Mucosa of rectum (tissue), 2 donors: ENCODE data around the gene TMEM233.
"Not testable (repeated sequence)": the region's sequence is repeated elsewhere in the genome, so short reads cannot be mapped to it uniquely, and the experiment has no call there.

ENCODE experiments used
- H3K27ac ChIP-seq, 2 donors: one replicate each; pipeline ENCODE4 v1.7.0; 2013; ENCODE audit warnings: inconsistent platforms in 2 of 2, low read depth in 2 of 2, low read length in 2 of 2
- H3K27me3 ChIP-seq, 2 donors: one replicate each; pipeline ENCODE4 v1.7.0; 2013; ENCODE audit warnings: low read length in 2 of 2; ENCODE audit not compliant: control insufficient read depth in 2 of 2, insufficient read depth in 2 of 2
- H3K36me3 ChIP-seq, 2 donors: one replicate each; pipeline ENCODE4 v1.7.0; 2013; ENCODE audit warnings: low read length in 2 of 2; ENCODE audit not compliant: control insufficient read depth in 2 of 2, insufficient read depth in 2 of 2
- H3K4me1 ChIP-seq, 2 donors: one replicate each; pipeline ENCODE4 v1.7.0; 2013; ENCODE audit warnings: low read length in 2 of 2, mild to moderate bottlenecking in 1 of 2; ENCODE audit not compliant: control insufficient read depth in 2 of 2, insufficient read depth in 2 of 2
- H3K4me3 ChIP-seq, 2 donors: one replicate each; pipeline ENCODE4 v1.7.0; 2013; ENCODE audit warnings: low read length in 2 of 2
- H3K9ac ChIP-seq, 2 donors: one replicate each; pipeline ENCODE4 v1.7.0; 2013; ENCODE audit warnings: low read length in 2 of 2, low read depth in 1 of 2, mild to moderate bottlenecking in 1 of 2
- H3K9me3 ChIP-seq, 2 donors: one replicate each; pipeline ENCODE4 v1.7.0; 2013; ENCODE audit warnings: low read length in 2 of 2; ENCODE audit not compliant: control insufficient read depth in 2 of 2
- donor health status: healthy.
- donor health status: Normal muscosa, but diverticular disease.

Gene TMEM233

DNA sequence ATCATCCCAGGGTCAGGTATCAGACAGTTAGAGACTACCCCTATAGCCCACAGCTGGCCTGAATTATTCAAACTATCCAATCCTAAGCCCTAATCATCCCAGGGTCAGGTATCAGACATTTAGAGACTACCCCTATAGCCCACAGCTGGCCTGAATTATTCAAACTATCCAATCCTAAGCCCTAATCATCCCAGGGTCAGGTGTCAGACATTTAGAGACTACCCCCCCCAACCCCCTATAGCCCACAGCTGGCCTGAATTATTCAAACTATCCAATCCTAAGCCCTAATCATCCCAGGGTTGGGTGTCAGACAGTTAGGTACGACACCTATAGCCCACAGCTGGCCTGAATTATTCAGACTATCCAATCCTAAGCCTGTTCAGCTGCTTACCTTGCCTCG, 63.4 kb downstream of the TMEM233 start:
- not testable (repeated sequence) for H3K4me1 ChIP-seq

DNA sequence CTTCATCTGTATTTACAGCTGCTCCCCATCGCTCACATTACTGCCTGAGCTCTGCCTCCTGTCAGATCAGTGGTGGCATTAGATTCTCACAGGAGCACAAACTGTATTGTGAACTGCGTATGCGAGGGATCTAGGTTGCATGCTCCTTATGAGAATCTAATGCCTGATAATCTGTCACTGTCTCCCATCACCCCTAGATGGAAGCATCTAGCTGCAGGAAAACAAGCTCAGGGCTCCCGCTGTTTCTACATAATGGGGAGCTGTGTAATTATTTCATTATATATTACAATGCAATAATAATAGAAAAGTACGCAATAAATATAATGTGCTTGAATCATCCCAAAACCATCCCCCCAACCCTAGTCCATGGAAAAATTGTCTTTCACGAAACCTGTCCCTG, 64.6 kb downstream of the TMEM233 start:
- H3K4me3 ChIP-seq, H3K9ac ChIP-seq: not testable (repeated sequence)

More for the DNA sequence above, 63.4 kb downstream of the TMEM233 start:
- H3K27ac ChIP-seq, H3K9ac ChIP-seq, H3K36me3 ChIP-seq, H3K4me3 ChIP-seq, H3K9me3 ChIP-seq, H3K27me3 ChIP-seq: not testable (repeated sequence)

GRCh38 chr12:119659289-119659897, 65.8 kb downstream of the TMEM233 start:
- Histone ChIP-seq H3K9me3 (no peaks in the 10 kb centered on the region), H3K36me3 (no peaks in the 10 kb centered on the region), H3K4me1 (no peaks in the 10 kb centered on the region)

More for the DNA sequence above, 64.6 kb downstream of the TMEM233 start:
- not testable (repeated sequence) for H3K9me3 ChIP-seq, H3K36me3 ChIP-seq, H3K4me1 ChIP-seq, H3K27ac ChIP-seq, H3K27me3 ChIP-seq

GRCh38 chr12:119660076-119660475, 66.5 kb downstream of the TMEM233 start:
- peak overlapping the region in 1 of 2 donors; percentile 38 for H3K27ac ChIP-seq
- no peaks in the 10 kb centered on the region for H3K9me3 ChIP-seq
- H3K4me3 ChIP-seq: no peak overlapping the region
- no peaks in the 10 kb centered on the region for H3K27me3 ChIP-seq
- no peak overlapping the region for H3K9ac ChIP-seq
- H3K36me3 ChIP-seq: no peaks in the 10 kb centered on the region
- H3K4me1 ChIP-seq: no peaks in the 10 kb centered on the region

More at GRCh38 chr12:119659289-119659897, 65.8 kb downstream of the TMEM233 start:
- H3K27ac ChIP-seq: peak overlapping the region in 1 of 2 donors; percentile 38
- H3K4me3 ChIP-seq: no peak overlapping the region
- H3K9ac ChIP-seq: no peak overlapping the region
- H3K27me3 ChIP-seq: no peaks in the 10 kb centered on the region

GRCh38 chr12:119661882-119662281, 68.3 kb downstream of the TMEM233 start:
- Histone ChIP-seq H3K27ac (no peak overlapping the region), H3K4me1 (peaks cover 1 to 2% of the 10 kb centered on the region in 2 donors), H3K9me3 (no peaks in the 10 kb centered on the region), H3K9ac (no peak overlapping the region), H3K4me3 (no peak overlapping the region), H3K27me3 (no peaks in the 10 kb centered on the region), H3K36me3 (no peaks in the 10 kb centered on the region)

DNA sequence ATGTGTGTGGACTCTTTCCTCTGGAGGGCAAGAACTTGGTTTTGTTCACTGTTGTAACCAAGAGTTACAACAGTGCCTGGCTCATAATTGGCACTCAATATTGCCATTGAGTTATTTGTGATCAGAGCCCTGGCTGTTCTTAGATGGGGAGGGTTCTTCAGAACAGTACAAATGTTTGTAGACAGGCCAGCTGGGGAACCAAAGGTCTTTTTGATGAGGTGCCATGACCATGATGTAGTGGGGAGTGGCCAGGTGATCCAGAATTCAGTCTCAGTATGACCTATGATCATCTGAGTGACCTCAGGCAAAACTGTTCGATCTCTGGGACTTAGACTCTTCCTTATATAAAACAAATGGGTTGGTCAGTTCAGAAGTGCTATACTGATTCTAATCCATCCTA, 71.1 kb downstream of the TMEM233 start:
- Histone ChIP-seq H3K9ac (no peak overlapping the region), H3K36me3 (no peaks in the 10 kb centered on the region), H3K27ac (no peak overlapping the region), H3K9me3 (no peaks in the 10 kb centered on the region), H3K4me3 (no peak overlapping the region), H3K4me1 (peaks cover 8 to 12% of the 10 kb centered on the region in 2 donors), H3K27me3 (no peaks in the 10 kb centered on the region)

DNA sequence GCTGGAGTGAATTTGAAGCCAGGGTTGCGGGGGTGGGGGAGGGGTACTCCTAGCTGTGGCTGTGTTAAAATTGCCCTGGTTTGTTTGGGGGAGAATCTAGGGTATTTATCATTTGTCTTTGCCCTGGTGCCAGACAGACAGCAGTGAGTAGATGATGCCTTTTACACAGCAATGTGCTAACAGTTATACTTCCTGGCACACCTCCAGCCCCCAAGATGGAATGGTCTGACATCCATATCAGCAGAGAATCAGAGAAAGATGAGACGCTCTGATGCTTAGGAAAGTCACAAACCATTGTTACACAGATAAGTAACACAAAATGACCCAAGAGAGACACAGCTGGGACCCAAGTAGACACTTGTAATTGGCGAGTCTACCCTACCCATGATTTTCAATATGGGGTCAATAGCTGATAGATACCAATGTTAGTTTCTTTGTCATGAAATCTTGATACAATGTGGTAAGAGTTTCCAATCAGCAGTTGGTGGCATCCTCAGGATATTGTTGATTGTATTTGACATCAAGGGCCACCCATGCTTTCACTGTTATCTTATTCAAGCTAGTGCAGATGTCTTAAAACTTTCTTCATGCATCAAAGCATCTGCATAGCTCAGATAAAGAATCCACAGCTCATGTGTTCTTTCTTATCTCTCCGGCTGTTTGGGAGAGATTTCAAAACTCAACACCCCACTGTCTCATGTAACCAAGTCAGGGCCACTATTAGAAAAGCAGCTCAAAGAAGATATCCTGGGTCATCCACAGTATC, 71.8 kb downstream of the TMEM233 start:
- H3K27me3 ChIP-seq: no peaks in the 10 kb centered on the region
- no peaks in the 10 kb centered on the region for H3K36me3 ChIP-seq
- no peak overlapping the region for H3K4me3 ChIP-seq
- H3K9me3 ChIP-seq: no peaks in the 10 kb centered on the region
- H3K27ac ChIP-seq: no peak overlapping the region
- no peak overlapping the region for H3K9ac ChIP-seq
- peaks cover 12 to 19% of the 10 kb centered on the region in 2 donors for H3K4me1 ChIP-seq

DNA sequence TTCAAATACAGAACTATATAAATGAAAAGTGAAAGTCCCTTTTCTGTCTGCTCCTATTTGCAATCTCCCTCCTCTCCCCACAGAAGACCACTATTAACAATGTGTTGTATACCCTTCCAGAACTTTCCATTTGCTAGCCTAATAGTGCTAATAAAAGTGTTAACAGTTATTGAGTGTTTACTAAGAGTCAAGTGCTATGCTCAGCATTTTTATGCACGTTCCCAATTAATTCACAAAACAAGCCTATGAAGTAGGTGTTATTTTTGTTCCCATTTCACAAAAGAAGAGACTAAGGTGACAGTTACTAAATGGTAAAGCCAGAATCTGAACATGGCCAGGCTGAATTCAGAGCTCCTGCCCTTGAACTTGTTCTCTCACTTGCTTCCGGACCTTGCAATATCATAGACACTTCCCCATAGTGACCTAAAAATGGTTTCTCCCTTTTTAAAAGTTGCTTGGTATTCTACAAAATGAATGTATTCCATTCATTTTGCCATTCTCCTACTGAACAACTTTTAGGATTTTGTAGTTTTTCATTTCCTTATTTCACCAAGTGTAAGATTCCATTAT, 72.7 kb downstream of the TMEM233 start:
- H3K9me3 ChIP-seq: no peaks in the 10 kb centered on the region
- H3K36me3 ChIP-seq: peaks cover 0 to 3% of the 10 kb centered on the region in 2 donors

GRCh38 chr12:119666900-119667576, 73.5 kb downstream of the TMEM233 start:
- Histone ChIP-seq H3K4me3 (peak overlapping the region; percentile 96 to 99), H3K27me3 (no peaks in the 10 kb centered on the region), H3K27ac (peak overlapping the region in 1 of 2 donors; percentile 100), H3K9me3 (no peaks in the 10 kb centered on the region), H3K9ac (peak overlapping the region; percentile 54 to 100), H3K4me1 (peaks cover 17 to 32% of the 10 kb centered on the region in 2 donors), H3K36me3 (peaks cover under 1 to 6% of the 10 kb centered on the region in 2 donors)

More for the DNA sequence above, 72.7 kb downstream of the TMEM233 start:
- Histone ChIP-seq H3K27ac (no peak overlapping the region), H3K9ac (no peak overlapping the region), H3K4me1 (peaks cover 16 to 26% of the 10 kb centered on the region in 2 donors), H3K4me3 (no peak overlapping the region), H3K27me3 (no peaks in the 10 kb centered on the region)
